Keratinocyte (primary cell): Measurements from ENCODE around the gene SYDE1. TPM values are rescaled to one million over a fixed set of nuclear protein-coding genes. Genes with fewer than 3 reads are reported as not detected.

Experiments
- DNase-seq: peaks from one replicate; pipeline ENCODE4 v3.0.0-alpha.2; 2011; ENCODE audit warnings: low read depth, missing footprints, low spot score
- FAIRE-seq: peaks from 2 replicates; lab custom pipeline; 2011; peaks lifted over from hg19 to GRCh38; lab: Jason Lieb, UNC
- H2AFZ ChIP-seq: 2 replicates; pipeline ENCODE4 v1.6.0; 2012; ENCODE audit warnings: low read length, control low read depth, inconsistent platforms; ENCODE audit not compliant: control insufficient read depth
- H3K27ac ChIP-seq: 2 replicates; pipeline ENCODE4 v1.5.1; 2011; ENCODE audit warnings: low read length; ENCODE audit not compliant: control insufficient read depth, insufficient read depth
- H3K27me3 ChIP-seq: 3 replicates; pipeline ENCODE4 v1.6.0; 2011; ENCODE audit warnings: low read length; ENCODE audit not compliant: control insufficient read depth, insufficient read depth; ENCODE audit errors: extremely low read depth
- H3K36me3 ChIP-seq, 2 experiments: 2 replicates in 1 of 2; 3 replicates in 1 of 2; pipeline ENCODE4 v1.5.1; 2011; ENCODE audit warnings: low read length in 2 of 2, mild to moderate bottlenecking in 1 of 2; ENCODE audit not compliant: control insufficient read depth in 2 of 2, insufficient read depth in 2 of 2; ENCODE audit errors: extremely low read depth in 1 of 2
- H3K4me1 ChIP-seq: 3 replicates; pipeline ENCODE4 v1.5.1; 2011; ENCODE audit warnings: low read length; ENCODE audit not compliant: control insufficient read depth, insufficient read depth; ENCODE audit errors: extremely low read depth
- H3K4me2 ChIP-seq: 3 replicates; pipeline ENCODE4 v1.6.0; 2011; ENCODE audit warnings: low read depth, low read length; ENCODE audit not compliant: control insufficient read depth, insufficient read depth; ENCODE audit errors: extremely low read depth
- H3K4me3 ChIP-seq, 3 experiments: fragments of 200-600 bp in 1 of 3; sonication (generic) in 1 of 3; 2 replicates in 2 of 3; 3 replicates in 1 of 3; pipeline ENCODE4 v1.5.1; 2011 to 2016; ENCODE audit warnings: low read length in 3 of 3, mild to moderate bottlenecking in 3 of 3, control low read depth in 2 of 3, inconsistent platforms in 1 of 3, low read depth in 1 of 3, mixed read lengths in 1 of 3, mixed run types in 1 of 3, moderate library complexity in 1 of 3; ENCODE audit not compliant: control insufficient read depth in 2 of 3, insufficient read depth in 2 of 3; ENCODE audit errors: extremely low read depth in 1 of 3
- H3K79me2 ChIP-seq: 2 replicates; pipeline ENCODE4 v1.6.0; 2012; ENCODE audit warnings: low read length; ENCODE audit not compliant: control insufficient read depth, insufficient read depth
- H3K9ac ChIP-seq: 3 replicates; pipeline ENCODE4 v1.6.0; 2011; ENCODE audit warnings: low read length; ENCODE audit not compliant: control insufficient read depth, insufficient read depth; ENCODE audit errors: extremely low read depth
- H3K9me1 ChIP-seq: 3 replicates; pipeline ENCODE4 v1.6.0; 2011; ENCODE audit warnings: low read length; ENCODE audit not compliant: control insufficient read depth, insufficient read depth; ENCODE audit errors: extremely low read depth
- H3K9me3 ChIP-seq: 2 replicates; pipeline ENCODE4 v1.5.1; 2012; ENCODE audit warnings: low read depth, low read length; ENCODE audit not compliant: control insufficient read depth
- H4K20me1 ChIP-seq: 3 replicates; pipeline ENCODE4 v1.6.0; 2011; ENCODE audit warnings: low read length; ENCODE audit not compliant: control insufficient read depth, insufficient read depth; ENCODE audit errors: extremely low read depth
- EZH2 ChIP-seq: IDR thresholded peaks from one replicate; pipeline ENCODE4 v1.6.1; 2012; ENCODE audit warnings: inconsistent platforms, mild to moderate bottlenecking, low read length, moderate library complexity
- dilution Hi-C: fragments of 300-500 bp; cut with MboI; formaldehyde crosslinking; loops from one replicate; pipeline ENCODE4 v1.7.0; 2020; ENCODE audit warnings: low sequenced_read_pairs; ENCODE audit not compliant: extremely low pct_ligation_motif_present
- polyA plus RNA-seq, 5 experiments: library from polyadenylated mRNA; depleted of rRNA in 3 of 5; stranded (reverse) in 3 of 5; stranded (forward) in 1 of 5; unstranded in 1 of 5; fragments of >200 nt; gene quantifications; 1 replicate in 1 of 5; 2 replicates in 3 of 5; 3 replicates in 1 of 5; pipeline versions ENCODE4 v1.2.1 to v1.2.3, GENCODE V29; 2011 to 2012; ENCODE audit warnings: missing spikeins in 2 of 5, low read depth in 1 of 5, low replicate concordance in 1 of 5
- TF ChIP-seq, protein P1 (sequence below), 3 experiments: IDR thresholded peaks in 1 of 3; conservative IDR thresholded peaks in 1 of 3; optimal IDR thresholded peaks in 1 of 3; 2 replicates in 2 of 3; 3 replicates in 1 of 3; pipeline versions ENCODE3 to v1.5.1; 2011; ENCODE audit warnings: low read length in 3 of 3, mild to moderate bottlenecking in 3 of 3, moderate library complexity in 2 of 3, control low read depth in 1 of 3, inconsistent platforms in 1 of 3; ENCODE audit not compliant: insufficient read depth in 2 of 3; ENCODE audit errors: extremely low read depth in 1 of 3

SYDE1 gene
- polyA plus RNA-seq, 1 donor (not counting 4 experiments of a cell fraction or from before 2014, with no cell fraction given), result 5.8 TPM

DNA sequence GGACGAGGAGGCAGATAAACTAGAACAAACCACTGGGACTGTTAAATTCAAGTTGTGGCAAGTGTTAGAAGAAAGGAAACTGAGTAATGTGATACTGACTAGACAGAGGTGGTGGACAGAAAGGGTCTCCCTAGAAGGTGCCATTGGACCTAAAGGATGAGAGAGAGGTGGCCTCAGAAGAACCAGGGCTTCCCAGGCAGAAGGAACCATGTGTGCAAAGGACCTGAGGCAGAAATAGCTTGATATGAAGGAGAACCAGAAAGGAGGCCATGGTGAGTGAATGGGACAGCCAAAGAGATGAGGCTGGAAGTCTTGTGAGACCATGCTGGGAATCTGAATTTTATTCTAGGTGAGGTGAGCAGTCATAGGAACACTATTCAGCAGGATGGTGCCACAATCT is 2.8 kb upstream of the SYDE1 start:
- Histone ChIP-seq H3K27ac (no peak overlapping the region), H3K4me2 (no peak overlapping the region), H3K27me3 (no peaks in the 10 kb centered on the region), H4K20me1 (no peaks in the 10 kb centered on the region), H3K4me1 (peaks cover 3% of the 10 kb centered on the region), H3K9ac (no peak overlapping the region), H2AFZ (no peak overlapping the region), H3K9me3 (peaks cover 3% of the 10 kb centered on the region), H3K9me1 (no peaks in the 10 kb centered on the region), H3K79me2 (no peaks in the 10 kb centered on the region), H3K36me3 (peaks cover 3 to 4% of the 10 kb centered on the region in 2 experiments), H3K4me3 (no peak overlapping the region)
- FAIRE-seq (no peak), DNase-seq (no peak)
- TF ChIP-seq, protein P1, sequence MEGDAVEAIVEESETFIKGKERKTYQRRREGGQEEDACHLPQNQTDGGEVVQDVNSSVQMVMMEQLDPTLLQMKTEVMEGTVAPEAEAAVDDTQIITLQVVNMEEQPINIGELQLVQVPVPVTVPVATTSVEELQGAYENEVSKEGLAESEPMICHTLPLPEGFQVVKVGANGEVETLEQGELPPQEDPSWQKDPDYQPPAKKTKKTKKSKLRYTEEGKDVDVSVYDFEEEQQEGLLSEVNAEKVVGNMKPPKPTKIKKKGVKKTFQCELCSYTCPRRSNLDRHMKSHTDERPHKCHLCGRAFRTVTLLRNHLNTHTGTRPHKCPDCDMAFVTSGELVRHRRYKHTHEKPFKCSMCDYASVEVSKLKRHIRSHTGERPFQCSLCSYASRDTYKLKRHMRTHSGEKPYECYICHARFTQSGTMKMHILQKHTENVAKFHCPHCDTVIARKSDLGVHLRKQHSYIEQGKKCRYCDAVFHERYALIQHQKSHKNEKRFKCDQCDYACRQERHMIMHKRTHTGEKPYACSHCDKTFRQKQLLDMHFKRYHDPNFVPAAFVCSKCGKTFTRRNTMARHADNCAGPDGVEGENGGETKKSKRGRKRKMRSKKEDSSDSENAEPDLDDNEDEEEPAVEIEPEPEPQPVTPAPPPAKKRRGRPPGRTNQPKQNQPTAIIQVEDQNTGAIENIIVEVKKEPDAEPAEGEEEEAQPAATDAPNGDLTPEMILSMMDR (optimal IDR thresholded peaks at IDR 0.05 in 1 of 3, IDR thresholded peaks at IDR 0.05 in 1 of 3, conservative IDR thresholded peaks at IDR 0.05 in 1 of 3; ENCODE audit: extremely low read depth in 1 of 3, insufficient read depth in 2 of 3, low read length in 3 of 3), result no peak
- no peak for TF ChIP-seq EZH2
- dilution Hi-C loops, result no loop called here

DNA sequence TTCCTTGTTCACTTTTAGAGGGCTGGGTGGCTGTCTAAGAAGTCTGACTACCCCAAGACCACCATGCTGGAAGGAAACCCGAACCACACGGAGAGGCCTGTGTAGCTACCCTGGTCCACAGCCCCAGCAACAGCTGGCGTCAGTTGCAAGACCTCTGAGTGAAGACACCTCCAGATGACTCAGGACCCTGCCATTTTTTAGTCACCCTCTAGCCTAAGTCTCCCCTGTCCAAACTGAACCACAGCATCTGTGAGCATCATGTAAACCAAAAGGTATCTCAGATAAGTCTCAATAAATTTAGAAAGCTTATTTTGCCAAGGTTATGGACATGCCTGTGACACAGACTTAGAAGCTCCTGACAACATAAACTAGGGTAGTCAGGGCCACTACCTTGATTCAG is 2.2 kb upstream of the SYDE1 start:
- dilution Hi-C loops, result no loop called here
- H3K9ac ChIP-seq, result no peak overlapping the region
- TF ChIP-seq EZH2, result no peak
- TF ChIP-seq, protein P1 (optimal IDR thresholded peaks at IDR 0.05 in 1 of 3, IDR thresholded peaks at IDR 0.05 in 1 of 3, conservative IDR thresholded peaks at IDR 0.05 in 1 of 3; ENCODE audit: extremely low read depth in 1 of 3, insufficient read depth in 2 of 3, low read length in 3 of 3), result no peak
- H3K27ac ChIP-seq, result no peak overlapping the region
- no peak for FAIRE-seq
- no peak for DNase-seq
- no peak overlapping the region for H3K4me2 ChIP-seq
- H3K4me1 ChIP-seq, result peaks cover 3% of the 10 kb centered on the region
- H3K4me3 ChIP-seq, result no peak overlapping the region
- H3K79me2 ChIP-seq, result no peaks in the 10 kb centered on the region
- H3K9me1 ChIP-seq, result no peaks in the 10 kb centered on the region
- H3K9me3 ChIP-seq, result peaks cover 3% of the 10 kb centered on the region
- H2AFZ ChIP-seq, result no peak overlapping the region
- H4K20me1 ChIP-seq, result no peaks in the 10 kb centered on the region
- peaks cover 4% of the 10 kb centered on the region in 2 experiments for H3K36me3 ChIP-seq
- H3K27me3 ChIP-seq, result no peaks in the 10 kb centered on the region
